HG02642 (cell line): ENCODE data around the gene RAPGEF5.

ENCODE experiments used
- ATAC-seq: cut with Tn5 transposase; IDR thresholded peaks from one replicate; pipeline ENCODE4 v1.9.1; 2021; ENCODE audit warnings: mild to moderate bottlenecking; ENCODE audit not compliant: unreplicated experiment, poor library complexity

Gene RAPGEF5, protein sequence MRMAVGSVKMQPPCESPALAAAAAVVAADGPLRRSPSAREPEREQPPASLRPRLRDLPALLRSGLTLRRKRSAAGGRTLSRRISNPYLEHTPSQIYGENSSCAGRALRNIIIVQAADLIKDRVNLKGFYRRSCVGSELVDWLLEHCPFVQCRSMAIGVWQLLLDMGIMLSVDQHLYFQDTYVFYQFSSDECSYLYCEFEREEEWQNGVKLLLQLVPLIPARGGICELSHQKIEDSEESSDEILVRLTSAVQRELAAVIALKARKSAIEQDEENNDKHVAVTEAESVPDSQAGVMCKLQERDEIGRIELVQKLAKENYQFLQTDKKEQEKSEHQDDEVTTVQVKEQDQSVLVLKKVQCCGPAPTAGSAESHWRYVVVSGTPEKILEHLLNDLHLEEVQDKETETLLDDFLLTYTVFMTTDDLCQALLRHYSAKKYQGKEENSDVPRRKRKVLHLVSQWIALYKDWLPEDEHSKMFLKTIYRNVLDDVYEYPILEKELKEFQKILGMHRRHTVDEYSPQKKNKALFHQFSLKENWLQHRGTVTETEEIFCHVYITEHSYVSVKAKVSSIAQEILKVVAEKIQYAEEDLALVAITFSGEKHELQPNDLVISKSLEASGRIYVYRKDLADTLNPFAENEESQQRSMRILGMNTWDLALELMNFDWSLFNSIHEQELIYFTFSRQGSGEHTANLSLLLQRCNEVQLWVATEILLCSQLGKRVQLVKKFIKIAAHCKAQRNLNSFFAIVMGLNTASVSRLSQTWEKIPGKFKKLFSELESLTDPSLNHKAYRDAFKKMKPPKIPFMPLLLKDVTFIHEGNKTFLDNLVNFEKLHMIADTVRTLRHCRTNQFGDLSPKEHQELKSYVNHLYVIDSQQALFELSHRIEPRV

DNA sequence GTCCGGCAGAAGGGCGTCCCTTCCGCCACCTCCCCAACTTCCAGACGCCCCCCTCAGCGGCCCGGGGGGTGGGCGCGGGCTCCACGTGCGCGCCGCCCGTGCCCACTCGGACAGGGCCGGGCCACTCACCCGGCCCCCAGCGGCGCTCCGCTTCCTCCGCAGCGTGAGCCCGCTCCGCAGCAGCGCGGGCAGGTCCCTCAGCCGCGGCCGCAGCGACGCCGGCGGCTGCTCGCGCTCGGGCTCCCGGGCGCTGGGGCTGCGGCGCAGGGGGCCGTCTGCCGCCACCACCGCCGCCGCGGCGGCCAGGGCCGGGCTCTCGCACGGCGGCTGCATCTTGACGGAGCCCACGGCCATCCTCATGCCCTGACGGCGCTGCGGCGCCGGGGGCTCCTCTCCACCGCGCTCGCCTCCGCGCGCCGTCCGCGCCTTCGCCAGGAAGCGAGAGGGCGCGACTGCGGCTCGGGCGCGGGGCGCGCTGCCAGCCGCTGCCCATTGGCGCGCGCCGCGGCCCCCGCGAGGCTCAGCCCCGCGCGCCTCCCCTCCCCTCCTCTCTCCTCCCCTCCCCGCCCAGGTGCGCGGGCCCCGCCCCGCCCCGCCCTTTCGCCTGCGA lies at the start of gene RAPGEF5:
Gene RAPGEF5, minus strand, starts transcription at position 454 of the 610 bp plus-strand sequence. Its CDS starts 94 bp downstream, at position 360.
- ATAC-seq, result peak; percentile 65

DNA sequence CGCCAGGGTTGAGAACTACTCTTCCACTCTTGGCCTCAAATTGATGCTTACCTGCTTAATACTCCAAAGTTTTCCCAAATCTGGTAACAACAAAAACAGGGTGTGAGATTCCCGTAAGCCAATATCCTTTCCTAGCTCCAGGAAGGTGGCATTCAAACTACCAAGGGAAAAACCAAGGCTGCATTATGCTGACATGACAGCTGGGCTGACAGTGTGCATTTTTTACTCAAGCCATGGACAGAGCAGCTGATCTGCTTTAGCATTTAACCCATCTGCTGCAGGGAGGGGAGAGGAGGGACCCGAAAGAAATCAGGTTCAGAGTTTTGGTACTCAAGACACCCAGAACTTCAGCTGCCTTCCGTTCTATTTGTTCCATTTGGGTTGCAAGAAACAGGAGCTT lies 49.8 kb upstream of the RAPGEF5 start:
- ATAC-seq, result no peak

DNA sequence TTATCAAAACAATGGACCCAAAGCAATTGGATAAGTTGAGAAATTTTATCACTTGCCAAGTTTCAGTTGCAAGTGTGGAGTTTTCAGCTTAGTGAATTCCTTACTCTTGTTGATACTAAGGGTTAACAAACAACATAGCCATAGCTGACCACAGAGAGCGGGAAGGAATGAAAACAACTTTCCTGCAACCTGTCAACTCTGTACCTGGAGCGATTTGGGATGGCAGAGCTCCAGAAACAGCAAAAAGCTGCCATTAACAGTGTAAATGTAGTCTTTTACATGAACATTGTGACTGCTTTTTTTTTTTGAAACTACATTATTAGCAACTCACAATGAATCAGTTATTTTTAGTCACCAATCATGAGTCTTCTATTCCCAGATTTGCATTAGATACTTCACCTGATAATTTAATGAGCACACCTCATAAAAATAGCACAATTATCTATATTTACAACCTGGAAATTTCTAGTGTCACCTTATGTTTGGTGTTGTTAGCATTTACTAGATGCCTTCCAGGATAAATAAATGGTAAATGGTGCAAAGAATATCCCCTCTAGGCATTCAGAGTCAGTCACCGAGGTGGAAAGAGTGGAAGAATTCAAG lies 47.6 kb upstream of the RAPGEF5 start:
- ATAC-seq, result no peak

DNA sequence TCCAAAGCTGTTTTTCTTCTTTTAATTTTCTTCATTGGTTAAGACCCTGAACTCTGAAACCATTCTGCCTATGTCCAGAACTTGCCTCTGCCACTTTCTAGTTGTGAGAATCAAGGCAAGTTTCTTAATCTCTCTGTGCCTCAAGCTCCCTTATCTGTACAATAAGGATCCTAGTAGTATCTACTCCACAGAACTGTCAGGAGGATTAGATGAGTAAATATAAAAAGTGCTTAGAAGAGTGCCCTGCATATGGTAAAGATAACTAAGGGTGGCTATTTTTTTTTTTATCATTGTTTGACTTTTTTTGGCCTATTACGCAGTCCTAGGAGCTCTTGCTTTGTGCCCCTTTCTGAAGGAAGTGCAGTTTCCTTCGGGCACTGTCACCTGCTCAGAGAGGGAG lies 46.4 kb upstream of the RAPGEF5 start:
- ATAC-seq, result no peak

DNA sequence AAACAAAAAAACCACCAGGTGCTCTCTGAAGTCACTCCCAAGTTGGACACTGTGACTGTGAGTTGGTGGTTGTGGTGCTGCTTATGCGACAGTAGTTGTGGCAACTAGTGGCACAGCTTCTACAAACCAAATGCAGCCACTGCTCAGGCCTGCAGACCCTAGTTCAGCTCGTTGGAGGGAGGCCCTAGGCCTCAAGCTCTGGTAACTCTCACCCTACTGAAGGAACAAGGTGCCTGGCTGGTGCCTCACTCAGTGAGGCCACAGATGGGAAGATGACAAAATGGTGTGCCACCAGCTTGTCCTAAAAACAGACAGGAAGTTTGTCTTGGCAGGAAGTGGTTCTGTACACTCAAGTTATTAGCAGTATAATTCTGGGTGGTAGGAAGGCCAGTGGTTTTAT lies 45.3 kb upstream of the RAPGEF5 start:
- ATAC-seq, result peak; percentile 36

DNA sequence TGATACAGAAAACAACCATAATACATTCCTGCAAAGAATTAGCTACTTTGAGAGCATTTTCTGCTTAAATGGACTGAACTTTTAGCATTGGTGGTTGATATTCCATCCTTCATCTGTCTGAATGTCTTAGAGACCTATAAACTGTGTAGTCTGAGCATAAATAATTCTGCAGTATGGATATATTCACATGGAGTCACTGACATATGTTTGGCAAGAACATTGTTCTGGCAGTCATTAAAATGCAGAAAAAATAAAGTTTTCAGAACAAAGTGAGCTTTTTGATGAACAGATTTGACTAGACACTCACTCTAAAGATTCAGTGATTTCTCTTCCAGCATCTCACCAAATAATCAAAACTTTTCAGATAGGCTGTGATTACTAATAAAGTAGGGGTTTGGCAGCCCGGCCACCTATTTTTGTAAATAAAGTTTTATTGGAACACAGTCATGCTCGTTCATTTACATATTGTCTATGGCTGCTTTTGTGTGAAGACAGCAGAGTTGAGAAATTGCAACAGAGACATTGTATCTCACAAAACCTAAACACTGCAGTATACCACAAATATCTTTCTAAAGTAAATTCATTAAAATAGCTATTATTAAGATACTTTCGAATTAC lies 44.1 kb upstream of the RAPGEF5 start:
- ATAC-seq, result no peak

DNA sequence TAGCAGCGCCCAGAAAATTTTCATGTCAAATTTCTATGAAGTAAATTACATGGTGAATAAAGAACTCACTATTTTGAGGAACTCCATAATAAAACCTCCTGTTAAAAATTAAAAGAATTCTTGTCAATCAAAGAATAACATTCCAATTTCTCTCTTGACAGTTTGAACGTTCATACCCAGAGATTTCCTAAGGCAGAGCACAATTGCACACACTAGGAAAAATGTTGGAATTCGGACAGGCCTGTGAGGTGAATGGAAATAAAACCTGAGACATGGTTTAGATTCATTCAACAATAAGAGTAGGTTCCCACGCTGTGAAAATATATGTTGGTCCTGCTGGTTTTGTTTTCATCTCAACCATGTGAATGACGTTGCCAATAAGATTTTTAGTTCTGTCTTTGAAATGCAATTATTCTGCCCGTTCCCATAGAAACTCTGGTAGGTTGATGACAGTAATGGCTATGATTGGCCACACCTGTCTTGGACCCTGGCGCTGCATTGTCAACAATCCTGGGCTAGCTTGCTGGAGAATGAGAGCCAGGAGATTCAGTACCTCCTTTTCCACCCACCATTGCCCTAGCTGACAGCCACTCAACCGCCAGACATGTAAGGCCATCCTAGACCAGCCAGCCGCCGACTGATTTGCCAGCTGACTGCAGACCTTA lies 43.3 kb upstream of the RAPGEF5 start:
- ATAC-seq, result no peak

DNA sequence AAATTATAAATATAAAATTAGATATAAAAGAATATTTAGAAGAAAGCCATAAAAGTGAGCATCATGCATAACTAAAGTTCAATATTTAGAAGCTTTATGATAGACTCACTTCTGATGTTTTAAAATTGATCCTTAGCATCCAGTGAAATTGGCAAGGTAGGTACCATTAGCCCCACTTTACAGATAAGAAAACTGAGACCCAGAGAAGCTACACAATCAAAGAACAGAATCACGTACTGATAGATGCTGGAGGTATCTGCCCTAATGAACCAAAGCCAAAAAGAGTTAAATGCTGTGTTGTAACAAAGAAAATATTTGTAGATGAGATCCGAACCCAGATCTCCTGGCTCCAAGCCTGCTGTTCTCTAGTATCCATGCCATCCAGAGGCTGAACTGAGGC lies 42.6 kb upstream of the RAPGEF5 start:
- no peak for ATAC-seq

DNA sequence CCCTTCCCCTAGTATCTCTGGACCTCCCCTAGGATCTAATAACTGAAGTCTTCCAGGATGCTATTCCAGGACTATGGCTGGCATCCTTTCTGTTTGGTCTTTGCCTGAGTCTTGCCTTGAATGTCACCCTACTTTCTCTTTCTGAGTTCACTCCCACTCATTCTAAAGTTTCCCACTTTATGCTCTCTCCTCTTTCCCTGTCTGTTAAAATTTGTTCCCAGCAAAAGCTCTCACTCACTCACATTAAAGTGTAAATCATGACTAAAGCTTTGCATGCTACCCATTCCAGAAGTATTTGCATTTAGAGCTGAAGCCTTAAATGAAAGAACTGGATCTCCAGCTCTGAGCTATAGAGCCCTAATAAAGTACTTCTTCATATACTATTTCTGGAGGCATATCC lies 42.1 kb upstream of the RAPGEF5 start:
- ATAC-seq, result no peak

DNA sequence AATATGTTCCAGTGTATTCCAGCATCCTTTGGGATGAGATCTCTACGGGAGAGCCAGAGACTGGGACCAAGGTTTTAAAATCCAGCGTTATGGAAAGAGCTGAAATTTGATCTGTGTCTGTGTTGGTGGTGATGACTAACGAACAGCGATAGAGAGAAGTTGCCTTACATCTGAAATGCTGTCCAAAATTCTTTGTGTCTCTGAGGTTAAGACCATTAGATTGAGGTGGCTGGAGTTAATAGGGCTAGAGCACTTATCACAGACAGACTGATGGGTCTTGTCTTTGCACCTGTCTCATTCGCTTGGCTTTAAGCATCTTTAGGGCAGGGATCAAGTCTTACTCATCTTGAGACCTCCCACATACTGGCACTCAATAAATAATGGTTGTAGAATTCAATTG lies 41.0 kb upstream of the RAPGEF5 start:
- no peak for ATAC-seq

DNA sequence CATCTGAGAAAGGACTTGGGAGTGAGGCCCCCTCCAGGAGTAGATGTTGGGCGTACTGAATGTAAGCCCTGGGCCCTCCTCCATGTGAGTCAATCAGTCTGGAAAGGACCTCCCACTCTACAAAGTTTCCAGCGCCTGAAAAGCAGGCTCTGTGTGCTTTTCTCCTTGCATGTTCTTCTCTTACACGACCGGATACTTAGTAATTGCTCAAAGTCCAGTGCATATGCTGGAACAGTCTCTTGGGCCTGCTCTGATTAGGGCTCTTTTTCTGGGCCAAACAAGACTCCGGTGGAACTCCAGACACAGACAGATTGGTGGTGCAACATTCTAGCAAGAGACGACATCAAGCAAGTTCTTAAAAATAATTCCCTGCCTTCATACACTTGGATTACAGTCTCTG lies 38.3 kb upstream of the RAPGEF5 start:
- ATAC-seq, result no peak

DNA sequence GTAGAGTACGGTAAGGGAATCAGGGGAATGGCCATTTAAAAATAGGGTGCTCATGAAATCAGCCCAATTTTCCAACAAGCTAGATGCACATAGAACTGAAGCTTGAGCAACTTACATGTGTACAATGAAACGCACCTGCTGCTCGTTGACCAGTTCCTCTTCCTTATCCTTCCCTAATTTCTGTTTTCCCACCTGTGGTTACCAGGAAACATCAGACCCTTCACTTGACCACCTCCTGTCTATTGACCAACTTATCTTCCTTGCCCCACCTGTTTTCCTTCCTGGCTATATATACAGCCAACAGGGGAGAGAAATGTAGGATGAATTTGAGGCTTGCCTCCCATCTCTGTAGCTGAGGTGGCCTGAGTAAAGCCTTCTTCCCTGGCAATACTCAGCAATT lies 37.8 kb upstream of the RAPGEF5 start:
- ATAC-seq, result no peak

DNA sequence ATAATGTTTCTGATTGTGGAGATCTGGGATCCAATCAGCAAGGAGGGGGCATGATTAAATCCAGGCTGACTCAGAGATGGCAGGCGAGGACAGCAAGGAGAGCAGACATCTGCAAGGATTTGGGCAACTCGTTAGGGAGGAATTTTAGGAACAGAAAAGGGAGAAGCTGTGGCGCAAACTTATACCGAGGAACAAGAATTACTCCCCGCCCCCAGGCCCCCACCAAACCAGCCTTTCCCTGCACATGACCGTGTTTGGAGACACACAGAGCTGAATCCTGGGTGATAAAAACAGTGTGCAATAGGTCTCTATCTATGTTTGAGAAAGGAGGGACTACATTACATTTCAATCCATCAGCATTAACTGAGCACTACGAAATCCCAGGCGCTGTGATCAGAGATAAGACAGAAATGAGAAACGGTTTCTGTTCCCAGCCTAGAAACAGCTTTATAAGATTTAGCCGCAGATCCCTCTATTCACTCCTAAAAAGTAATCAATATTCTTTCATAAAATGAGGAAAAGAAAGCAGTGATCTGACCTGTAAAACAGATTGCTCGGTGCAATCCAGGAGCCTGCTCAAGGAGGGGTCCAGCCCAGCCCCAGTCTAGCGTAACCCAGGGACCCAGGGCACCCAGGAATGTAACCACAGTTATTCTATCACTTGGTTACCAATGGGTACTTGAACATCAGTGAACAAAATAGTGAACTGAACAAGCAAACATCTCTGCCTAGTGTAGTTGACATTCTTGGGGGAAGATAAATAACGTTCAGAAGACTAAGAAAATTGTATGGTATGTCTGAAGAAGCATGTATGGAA lies 37.2 kb upstream of the RAPGEF5 start:
- no peak for ATAC-seq

DNA sequence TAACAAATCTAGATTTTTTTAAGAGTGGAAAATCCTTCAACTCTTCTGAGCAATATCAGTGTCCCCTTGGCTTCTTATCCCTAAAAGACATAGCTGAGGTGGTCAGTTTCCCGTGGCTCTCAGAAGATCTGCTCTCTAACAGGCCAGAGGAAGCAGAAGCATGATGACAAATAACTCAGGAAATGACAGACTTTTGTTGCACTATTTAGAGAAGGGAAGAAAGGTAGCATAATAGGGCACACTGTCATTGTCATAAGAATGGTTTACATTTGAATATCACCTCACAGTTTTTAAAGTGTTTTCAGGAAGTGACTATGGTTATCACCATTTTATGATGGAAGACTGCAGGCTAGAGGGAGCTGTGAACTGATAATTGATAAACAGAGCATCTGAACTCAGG lies 33.6 kb upstream of the RAPGEF5 start:
- ATAC-seq, result no peak

DNA sequence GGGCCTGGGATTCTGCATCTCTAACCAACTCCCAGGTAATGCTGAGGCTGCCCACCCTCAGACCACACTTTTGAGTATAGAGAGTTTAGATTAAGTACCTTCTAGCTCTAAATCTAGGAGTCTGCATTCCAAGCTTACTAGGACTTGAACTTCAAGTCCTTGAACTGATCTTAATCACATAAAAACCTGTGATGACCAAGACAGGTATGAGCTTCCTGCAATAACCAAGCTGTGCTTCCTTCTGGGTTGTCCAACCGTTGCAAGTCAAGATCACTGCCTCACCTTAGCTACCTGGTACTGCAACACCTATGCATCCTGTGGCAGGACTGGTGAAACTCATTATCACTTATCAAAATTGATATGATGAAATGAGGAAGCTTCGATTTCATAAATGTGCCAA lies 32.9 kb upstream of the RAPGEF5 start:
- ATAC-seq, result no peak

DNA sequence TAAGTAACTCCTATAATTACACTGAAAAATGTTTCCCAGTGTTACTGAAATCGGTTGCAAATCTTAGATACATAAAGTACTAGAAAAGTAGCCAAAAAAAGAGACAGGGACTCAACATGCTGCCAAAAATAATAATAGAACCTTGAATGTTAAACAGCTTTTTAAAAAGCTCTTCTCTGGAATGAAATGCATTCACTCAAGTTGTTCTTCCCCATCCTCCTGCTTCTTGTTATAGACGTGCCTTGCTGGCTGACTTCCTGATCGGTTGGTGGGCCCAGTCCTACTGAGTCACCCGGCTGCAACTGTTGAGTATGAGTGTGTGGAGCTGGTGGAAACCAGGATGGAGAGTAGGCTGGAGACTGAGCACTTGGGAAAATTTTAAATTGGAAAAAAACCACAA lies 30.6 kb upstream of the RAPGEF5 start:
- ATAC-seq, result no peak

DNA sequence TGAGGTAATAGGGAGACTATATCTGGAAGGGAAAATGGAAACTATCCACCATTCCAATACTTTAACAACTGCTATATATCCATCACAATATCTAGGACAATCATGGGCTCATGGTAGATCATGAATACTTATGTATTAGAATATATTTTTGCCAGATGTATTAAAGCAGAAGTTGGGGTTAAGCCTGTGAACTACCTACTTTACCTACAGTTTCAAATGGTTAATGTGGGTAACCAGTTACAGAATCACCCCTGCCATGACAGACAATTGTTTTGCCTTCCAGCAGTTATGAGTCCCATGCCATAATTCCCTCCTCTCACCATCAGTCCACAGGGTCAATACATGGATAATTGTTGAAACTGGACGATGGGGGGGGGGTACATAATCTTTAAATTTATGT lies 29.9 kb upstream of the RAPGEF5 start:
- peak; percentile 54 for ATAC-seq

DNA sequence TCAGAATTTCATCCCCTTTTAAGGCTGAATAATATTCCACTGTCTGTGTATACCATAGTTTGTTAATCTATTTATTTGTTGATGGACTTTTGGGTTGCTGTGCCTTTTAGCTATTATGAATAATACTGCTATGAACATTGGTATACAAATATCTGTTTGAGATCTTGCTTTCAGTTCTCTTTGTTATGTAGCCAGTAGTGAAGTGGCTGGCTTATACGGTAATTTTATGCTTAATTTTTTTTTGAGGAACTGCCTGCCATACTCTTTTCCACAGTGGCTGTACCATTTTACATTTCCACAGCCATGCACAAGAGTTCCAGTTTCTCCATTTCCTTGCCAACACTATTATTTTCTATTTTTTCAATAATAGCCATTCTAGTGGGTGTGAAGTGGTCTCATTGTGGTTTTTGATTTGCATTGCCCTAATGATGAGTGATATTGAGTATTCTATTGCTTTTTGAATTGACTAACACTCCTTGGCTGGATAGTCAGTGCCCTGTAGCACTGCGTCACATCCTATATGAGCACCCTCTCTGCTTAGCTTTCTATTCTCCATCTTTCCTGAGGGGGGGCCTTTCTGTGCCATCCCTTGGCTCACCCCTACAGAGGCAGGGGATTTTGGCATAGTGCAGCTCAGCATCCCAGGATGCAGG lies 29.4 kb upstream of the RAPGEF5 start:
- peak; percentile 79 for ATAC-seq
